GM12865 (cell line): Measurements from ENCODE around the gene RPA4.

ENCODE experiments used
- DNase-seq: peaks from one replicate; pipeline ENCODE4 v3.0.0; 2010; ENCODE audit warnings: low read depth
- H3K4me3 ChIP-seq: 2 replicates; pipeline ENCODE4 v1.5.1; 2011; ENCODE audit warnings: mild to moderate bottlenecking, low read depth, low read length, control low read depth
- CTCF ChIP-seq: IDR thresholded peaks from 2 replicates; pipeline ENCODE4 v1.5.1; 2011; ENCODE audit warnings: low read length, control low read depth, low read depth, inconsistent platforms; ENCODE audit not compliant: insufficient read depth; ENCODE audit errors: missing control alignments

The RPA4 gene

GRCh38 chrX:96906741-96907140, 23.0 kb downstream of the RPA4 start:
- no peak for DNase-seq
- TF ChIP-seq CTCF, result no peak
- H3K4me3 ChIP-seq, result no peak overlapping the region

GRCh38 chrX:96907516-96908272, 24.0 kb downstream of the RPA4 start:
- no peak for TF ChIP-seq CTCF
- no peak overlapping the region for H3K4me3 ChIP-seq
- DNase-seq, result no peak

- no peak overlapping the region for H3K4me3 ChIP-seq
These were observed 25.6 kb downstream of the RPA4 start for GRCh38 chrX:96909291-96909690.

GRCh38 chrX:96918864-96919263, 35.2 kb downstream of the RPA4 start:
- no peak for TF ChIP-seq CTCF
- DNase-seq, result no peak
- H3K4me3 ChIP-seq, result no peak overlapping the region

More at GRCh38 chrX:96909291-96909690, 25.6 kb downstream of the RPA4 start:
- no peak for DNase-seq
- TF ChIP-seq CTCF, result no peak

GRCh38 chrX:96919672-96920071, 36.0 kb downstream of the RPA4 start:
- no peak for TF ChIP-seq CTCF
- DNase-seq, result no peak
- no peak overlapping the region for H3K4me3 ChIP-seq

GRCh38 chrX:96924581-96924980, 40.9 kb downstream of the RPA4 start:
- TF ChIP-seq CTCF, result no peak
- no peak for DNase-seq
- H3K4me3 ChIP-seq, result no peak overlapping the region

- no peak overlapping the region for H3K4me3 ChIP-seq
- DNase-seq, result no peak
- TF ChIP-seq CTCF, result no peak
These were observed 45.3 kb downstream of the RPA4 start for GRCh38 chrX:96929036-96929435.
